ENCODE results near the gene PRUNE2. TPM values are rescaled to one million over a fixed set of nuclear protein-coding genes. Genes with fewer than 3 reads are reported as not detected.

The PRUNE2 gene
- total and polyA plus RNA-seq, 9 of the 15 experiments (the other 6 are each of a cell fraction or from before 2014, with no cell fraction given) = 0.05 to 0.45 (median 0.18) TPM; not detected in 1

GRCh38 chr9:76880210-76880609 lies 25.7 kb downstream of the PRUNE2 start (continued):
- TF ChIP-seq, protein P1, sequence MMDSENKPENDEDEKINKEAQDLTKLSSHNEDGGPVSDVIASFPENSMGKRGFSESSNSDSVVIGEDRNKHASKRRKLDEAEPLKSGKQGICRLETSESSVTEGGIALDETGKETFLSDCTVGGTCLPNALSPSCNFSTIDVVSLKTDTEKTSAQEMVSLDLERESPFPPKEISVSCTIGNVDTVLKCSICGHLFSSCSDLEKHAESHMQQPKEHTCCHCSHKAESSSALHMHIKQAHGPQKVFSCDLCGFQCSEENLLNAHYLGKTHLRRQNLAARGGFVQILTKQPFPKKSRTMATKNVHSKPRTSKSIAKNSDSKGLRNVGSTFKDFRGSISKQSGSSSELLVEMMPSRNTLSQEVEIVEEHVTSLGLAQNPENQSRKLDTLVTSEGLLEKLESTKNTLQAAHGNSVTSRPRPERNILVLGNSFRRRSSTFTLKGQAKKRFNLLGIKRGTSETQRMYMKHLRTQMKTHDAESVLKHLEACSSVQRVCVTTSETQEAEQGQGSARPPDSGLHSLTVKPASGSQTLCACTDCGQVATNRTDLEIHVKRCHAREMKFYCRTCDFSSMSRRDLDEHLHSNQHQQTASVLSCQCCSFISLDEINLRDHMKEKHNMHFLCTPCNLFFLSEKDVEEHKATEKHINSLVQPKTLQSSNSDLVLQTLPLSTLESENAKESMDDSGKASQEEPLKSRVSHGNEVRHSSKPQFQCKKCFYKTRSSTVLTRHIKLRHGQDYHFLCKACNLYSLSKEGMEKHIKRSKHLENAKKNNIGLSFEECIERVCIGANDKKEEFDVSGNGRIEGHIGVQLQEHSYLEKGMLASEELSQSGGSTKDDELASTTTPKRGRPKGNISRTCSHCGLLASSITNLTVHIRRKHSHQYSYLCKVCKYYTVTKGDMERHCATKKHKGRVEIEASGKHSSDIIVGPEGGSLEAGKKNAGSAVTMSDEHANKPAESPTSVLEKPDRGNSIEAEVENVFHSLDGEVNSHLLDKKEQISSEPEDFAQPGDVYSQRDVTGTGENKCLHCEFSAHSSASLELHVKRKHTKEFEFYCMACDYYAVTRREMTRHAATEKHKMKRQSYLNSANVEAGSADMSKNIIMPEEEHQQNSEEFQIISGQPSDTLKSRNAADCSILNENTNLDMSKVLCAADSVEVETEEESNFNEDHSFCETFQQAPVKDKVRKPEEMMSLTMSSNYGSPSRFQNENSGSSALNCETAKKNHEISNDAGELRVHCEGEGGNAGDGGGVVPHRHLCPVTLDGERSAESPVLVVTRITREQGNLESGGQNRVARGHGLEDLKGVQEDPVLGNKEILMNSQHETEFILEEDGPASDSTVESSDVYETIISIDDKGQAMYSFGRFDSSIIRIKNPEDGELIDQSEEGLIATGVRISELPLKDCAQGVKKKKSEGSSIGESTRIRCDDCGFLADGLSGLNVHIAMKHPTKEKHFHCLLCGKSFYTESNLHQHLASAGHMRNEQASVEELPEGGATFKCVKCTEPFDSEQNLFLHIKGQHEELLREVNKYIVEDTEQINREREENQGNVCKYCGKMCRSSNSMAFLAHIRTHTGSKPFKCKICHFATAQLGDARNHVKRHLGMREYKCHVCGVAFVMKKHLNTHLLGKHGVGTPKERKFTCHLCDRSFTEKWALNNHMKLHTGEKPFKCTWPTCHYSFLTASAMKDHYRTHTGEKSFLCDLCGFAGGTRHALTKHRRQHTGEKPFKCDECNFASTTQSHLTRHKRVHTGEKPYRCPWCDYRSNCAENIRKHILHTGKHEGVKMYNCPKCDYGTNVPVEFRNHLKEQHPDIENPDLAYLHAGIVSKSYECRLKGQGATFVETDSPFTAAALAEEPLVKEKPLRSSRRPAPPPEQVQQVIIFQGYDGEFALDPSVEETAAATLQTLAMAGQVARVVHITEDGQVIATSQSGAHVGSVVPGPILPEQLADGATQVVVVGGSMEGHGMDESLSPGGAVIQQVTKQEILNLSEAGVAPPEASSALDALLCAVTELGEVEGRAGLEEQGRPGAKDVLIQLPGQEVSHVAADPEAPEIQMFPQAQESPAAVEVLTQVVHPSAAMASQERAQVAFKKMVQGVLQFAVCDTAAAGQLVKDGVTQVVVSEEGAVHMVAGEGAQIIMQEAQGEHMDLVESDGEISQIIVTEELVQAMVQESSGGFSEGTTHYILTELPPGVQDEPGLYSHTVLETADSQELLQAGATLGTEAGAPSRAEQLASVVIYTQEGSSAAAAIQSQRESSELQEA (IDR thresholded peaks at IDR 0.05; ENCODE audit: low read depth) = no peak

DNA sequence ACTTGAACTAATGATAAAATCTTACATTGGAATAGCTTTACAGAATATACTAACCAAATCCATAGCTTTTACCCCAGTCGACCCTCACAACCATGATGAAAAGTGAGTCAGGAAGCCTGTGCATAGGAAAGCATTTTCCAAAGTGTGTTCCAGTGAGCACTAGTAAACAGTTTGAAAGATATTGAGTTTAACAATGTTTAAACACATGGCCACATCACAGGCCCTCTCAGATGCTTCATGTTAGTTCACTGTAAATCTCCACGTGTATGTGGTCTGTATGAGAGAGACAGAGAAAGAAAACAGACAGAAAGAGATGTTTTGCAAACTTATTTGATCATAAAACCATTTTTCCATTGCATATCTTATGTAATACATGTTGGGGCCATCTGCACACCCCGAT lies 27.0 kb downstream of the PRUNE2 start:
- in situ Hi-C loops (cut with MboI) (no loop called here), intact Hi-C loops (cut with micrococcal nuclease) (no loop called here)
- no peak for ATAC-seq
- Histone ChIP-seq H3K4me3 (no peak overlapping the region), H3K9me1 (ENCODE audit: control insufficient read depth, insufficient read depth, low read length) (no peaks in the 10 kb centered on the region), H3K79me2 (ENCODE audit: control insufficient read depth, insufficient read depth, low read length) (no peaks in the 10 kb centered on the region), H3K27me3 (ENCODE audit: control insufficient read depth in 2 of 2, insufficient read depth in 2 of 2, low read length in 2 of 2) (no peaks in the 10 kb centered on the region), H4K20me1 (replicated peaks; ENCODE audit: control insufficient read depth, insufficient read depth, low read length) (no peaks in the 10 kb centered on the region), H3K9ac (ENCODE audit: insufficient read depth in 1 of 2, low read depth in 2 of 2, low read length in 2 of 2) (no peak overlapping the region), H3K36me3 (ENCODE audit: control insufficient read depth, insufficient read depth, low read length) (no peaks in the 10 kb centered on the region), H3K9me3 (replicated peaks; ENCODE audit: control insufficient read depth, insufficient read depth, low read depth, low read length) (no peaks in the 10 kb centered on the region), H3K4me1 (replicated peaks in 1 of 2; ENCODE audit: control insufficient read depth in 2 of 2, insufficient read depth in 2 of 2, low read length in 2 of 2) (no peaks in the 10 kb centered on the region), H3K4me2 (ENCODE audit: insufficient read depth, low read length) (no peak overlapping the region), H2AFZ (ENCODE audit: low read depth, low read length) (no peak overlapping the region), H3K27ac (ENCODE audit: extremely low read depth, low read depth, low read length) (no peak overlapping the region)
- ChIA-PET CTCF (ENCODE audit: low intra/inter-chr PET ratio) (no interaction called here), POLR2A (no interaction called here)
- DNase-seq (ENCODE audit: extremely low read depth in 1 of 4, low spot score in 3 of 4) = no peak
- 0% methylated on average over 3 of the region's 3 CpGs for WGBS (ENCODE audit: insufficient coverage, low coverage, missing lambda C conversion rate)
- FAIRE-seq = no peak
- BruUV-seq (replicated peaks) = no TSS peak
- TF ChIP-seq THRAP3 (IDR thresholded peaks at IDR 0.05; ENCODE audit: borderline replicate concordance) (no peak), PHF21A (IDR thresholded peaks at IDR 0.05; ENCODE audit: borderline replicate concordance, low read depth) (no peak), XRCC4 (IDR thresholded peaks at IDR 0.05; ENCODE audit: extremely low read depth, insufficient read depth, insufficient read length) (no peak), GTF2B (IDR thresholded peaks at IDR 0.05; ENCODE audit: extremely low read depth, insufficient read length) (no peak), HNRNPUL1 (IDR thresholded peaks at IDR 0.05; ENCODE audit: low read length) (no peak), ZNF184 (CRISPR knock-in tag; IDR thresholded peaks at IDR 0.05) (no peak), SIX5 (IDR thresholded peaks at IDR 0.05; ENCODE audit: borderline replicate concordance in 1 of 2, insufficient read depth in 1 of 2, low read depth in 1 of 2, low read length in 2 of 2) (no peak), PHF8 (IDR thresholded peaks at IDR 0.05; ENCODE audit: borderline replicate concordance, low read length) (no peak), TFAP4 (CRISPR knock-in tag; IDR thresholded peaks at IDR 0.05; ENCODE audit: borderline replicate concordance) (no peak), YBX1 (IDR thresholded peaks at IDR 0.05) (no peak), RBFOX2 (IDR thresholded peaks at IDR 0.05; ENCODE audit: low read depth, low read length) (no peak)

Measured in K562 (cell line).